Skin epidermis (tissue), 12 donors: ENCODE data around the gene FNDC4.

Experiments used
- H3K27ac ChIP-seq, 21 experiments: fragments of 200-600 bp; sonication (generic) in 11 of 21; one replicate each; pipeline ENCODE4 v1.5.0; 2020; ENCODE audit warnings: mild to moderate bottlenecking in 3 of 21, inconsistent platforms in 2 of 21, moderate library complexity in 2 of 21
- H3K4me3 ChIP-seq, 7 experiments: fragments of 200-600 bp; sonication (generic) in 2 of 7; one replicate each; pipeline ENCODE4 v1.5.0; 2020; ENCODE audit warnings: inconsistent platforms in 2 of 7, mild to moderate bottlenecking in 2 of 7, moderate library complexity in 1 of 7

Gene FNDC4

GRCh38 chr2:27495840-27496356 lies 898 bp upstream of the FNDC4 start:
- Histone ChIP-seq H3K4me3 (peak overlapping the region in 1 of 7 experiments; percentile 35), H3K27ac (no peak overlapping the region)

- H3K27ac ChIP-seq, result peak overlapping the region in 11 of 21 experiments; percentile 24 to 78 (median 67)
- H3K4me3 ChIP-seq, result peak overlapping the region; percentile 35 to 68 (median 52)
Measured at GRCh38 chr2:27494284-27494943, 586 bp downstream of the FNDC4 start.

- Histone ChIP-seq H3K4me3 (peak overlapping the region in 3 of 7 experiments; percentile 43 to 59 (median 50)), H3K27ac (peak overlapping the region in 4 of 21 experiments; percentile 1 to 71 (median 46))
Measured at GRCh38 chr2:27493948-27494283, 1.1 kb downstream of the FNDC4 start.

GRCh38 chr2:27492557-27492956 lies 2.4 kb downstream of the FNDC4 start:
- H3K27ac ChIP-seq, result no peak overlapping the region
- H3K4me3 ChIP-seq, result no peak overlapping the region

GRCh38 chr2:27489498-27490397 lies 5.3 kb downstream of the FNDC4 start, which contains the start of gene IFT172:
Gene IFT172, minus strand, starts transcription at chr2:27489743. Its CDS starts 90 bp downstream, at chr2:27489653.
- Histone ChIP-seq H3K4me3 (peak within 1 kb of the TSS; percentile 35 to 66 (median 48)), H3K27ac (peak within 1 kb of the TSS in 17 of 21 experiments; percentile 2 to 72 (median 51))

- Histone ChIP-seq H3K4me3 (peak overlapping the region; percentile 35 to 66 (median 48)), H3K27ac (peak overlapping the region in 11 of 21 experiments; percentile 29 to 72 (median 51))
Measured at GRCh38 chr2:27489118-27489497, 5.9 kb downstream of the FNDC4 start.

GRCh38 chr2:27485496-27485895 lies 9.5 kb downstream of the FNDC4 start:
- H3K27ac ChIP-seq, result no peak overlapping the region
- no peak overlapping the region for H3K4me3 ChIP-seq

- no peak overlapping the region for H3K4me3 ChIP-seq
Measured at GRCh38 chr2:27471961-27472360, 23.0 kb downstream of the FNDC4 start.

GRCh38 chr2:27464443-27464842 lies 30.6 kb downstream of the FNDC4 start:
- H3K27ac ChIP-seq, result no peak overlapping the region
- no peak overlapping the region for H3K4me3 ChIP-seq

More at GRCh38 chr2:27471961-27472360, 23.0 kb downstream of the FNDC4 start:
- no peak overlapping the region for H3K27ac ChIP-seq

- Histone ChIP-seq H3K27ac (no peak overlapping the region), H3K4me3 (no peak overlapping the region)
Measured at GRCh38 chr2:27461118-27461517, 33.9 kb downstream of the FNDC4 start.

GRCh38 chr2:27453968-27454367 lies 41.0 kb downstream of the FNDC4 start:
- no peak overlapping the region for H3K4me3 ChIP-seq

GRCh38 chr2:27451095-27451494 lies 43.9 kb downstream of the FNDC4 start:
- H3K4me3 ChIP-seq, result no peak overlapping the region
- H3K27ac ChIP-seq, result no peak overlapping the region

More at GRCh38 chr2:27453968-27454367, 41.0 kb downstream of the FNDC4 start:
- no peak overlapping the region for H3K27ac ChIP-seq

- no peak overlapping the region for H3K4me3 ChIP-seq
Measured at GRCh38 chr2:27448381-27448780, 46.6 kb downstream of the FNDC4 start.

GRCh38 chr2:27446057-27446456 lies 48.9 kb downstream of the FNDC4 start:
- peak overlapping the region in 9 of 21 experiments; percentile 2 to 60 (median 29) for H3K27ac ChIP-seq
- no peak overlapping the region for H3K4me3 ChIP-seq

More at GRCh38 chr2:27448381-27448780, 46.6 kb downstream of the FNDC4 start:
- no peak overlapping the region for H3K27ac ChIP-seq

- peak overlapping the region in 12 of 21 experiments; percentile 2 to 60 (median 26) for H3K27ac ChIP-seq
Measured at GRCh38 chr2:27445615-27446014, 49.4 kb downstream of the FNDC4 start.

GRCh38 chr2:27445155-27445554 lies 49.8 kb downstream of the FNDC4 start:
- Histone ChIP-seq H3K4me3 (no peak overlapping the region), H3K27ac (peak overlapping the region in 8 of 21 experiments; percentile 0 to 43 (median 22))

More at GRCh38 chr2:27445615-27446014, 49.4 kb downstream of the FNDC4 start:
- H3K4me3 ChIP-seq, result no peak overlapping the region

GRCh38 chr2:27442920-27443282 lies 52.1 kb downstream of the FNDC4 start:
- peak overlapping the region in 5 of 7 experiments; percentile 5 to 52 (median 23) for H3K4me3 ChIP-seq
- H3K27ac ChIP-seq, result peak overlapping the region in 11 of 21 experiments; percentile 7 to 80 (median 58)

- Histone ChIP-seq H3K27ac (peak within 1 kb of the TSS in 11 of 21 experiments; percentile 7 to 80 (median 58)), H3K4me3 (peak within 1 kb of the TSS in 6 of 7 experiments; percentile 5 to 52 (median 20))
Measured at GRCh38 chr2:27441958-27442919, 52.8 kb downstream of the FNDC4 start, which contains the start of gene KRTCAP3. Gene KRTCAP3, plus strand, starts transcription at chr2:27442381. Its CDS starts 32 bp downstream, at chr2:27442413.
